H1 (cell line): Measurements from ENCODE around the gene SLC39A10. TPM values are rescaled to one million over a fixed set of nuclear protein-coding genes. Genes with fewer than 3 reads are reported as not detected.
"Not testable (repeated sequence)": the region's sequence is repeated elsewhere in the genome, so short reads cannot be mapped to it uniquely, and the experiment has no call there.

Experiments
- CTCF ChIA-PET: fragments of 300-600 bp; sonication (Branson Sonifier 250); formaldehyde crosslinking; loops from one replicate; lab custom pipeline; 2021; ENCODE audit not compliant: partially characterized antibody; lab: Charles Lee
- POLR2A ChIA-PET: fragments of 300-600 bp; sonication (Branson Sonifier 250); formaldehyde crosslinking; loops from one replicate; lab custom pipeline; 2021; ENCODE audit warnings: inconsistent platforms; ENCODE audit not compliant: partially characterized antibody; lab: Charles Lee
- DNase-seq, 2 experiments: peaks; one replicate each; pipeline versions ENCODE4 v3.0.0 to v3.0.0-alpha.2; 2010 to 2022; ENCODE audit warnings: low spot score in 2 of 2, low read depth in 1 of 2, mixed read lengths in 1 of 2
- FAIRE-seq: peaks from 2 replicates; lab custom pipeline; 2011; peaks lifted over from hg19 to GRCh38; lab: Jason Lieb, UNC
- H2AFZ ChIP-seq: 2 replicates; pipeline ENCODE4 v1.8.1; 2012; ENCODE audit warnings: low read length, inconsistent platforms
- H2AK5ac ChIP-seq: 2 replicates; pipeline ENCODE4 v1.6.1; 2013; ENCODE audit warnings: low read depth, low read length
- H2BK120ac ChIP-seq: replicated peaks from 2 replicates; pipeline ENCODE3; 2013; ENCODE audit warnings: low read depth, low read length, inconsistent platforms
- H2BK12ac ChIP-seq: 2 replicates; pipeline ENCODE4 v1.6.1; 2013; ENCODE audit warnings: low read depth, low read length
- H2BK15ac ChIP-seq: 2 replicates; pipeline ENCODE4 v1.6.1; 2013; ENCODE audit warnings: low read length
- H2BK20ac ChIP-seq: 2 replicates; pipeline ENCODE4 v1.6.1; 2013; ENCODE audit warnings: low read length
- H2BK5ac ChIP-seq: 2 replicates; pipeline ENCODE4 v1.6.1; 2013; ENCODE audit warnings: low read depth, low read length
- H3K14ac ChIP-seq: 2 replicates; pipeline ENCODE4 v1.6.1; 2013; ENCODE audit warnings: inconsistent platforms; ENCODE audit not compliant: insufficient read length
- H3K18ac ChIP-seq: 2 replicates; pipeline ENCODE4 v1.6.1; 2013; ENCODE audit warnings: low read length; ENCODE audit errors: extremely low read depth
- H3K23ac ChIP-seq: 2 replicates; pipeline ENCODE4 v1.6.1; 2013; ENCODE audit warnings: inconsistent platforms; ENCODE audit not compliant: insufficient read length
- H3K23me2 ChIP-seq: 2 replicates; pipeline ENCODE4 v1.6.1; 2013; ENCODE audit warnings: low read depth, low read length
- H3K27ac ChIP-seq: 2 replicates; pipeline ENCODE4 v1.6.1; 2011; ENCODE audit warnings: low read depth, low read length, inconsistent platforms
- H3K27me3 ChIP-seq, 4 experiments: replicated peaks in 1 of 4; 1 replicate in 1 of 4; 2 replicates in 3 of 4; pipeline versions ENCODE4 v1.6.1 to v1.8.1; 2011 to 2013; ENCODE audit warnings: low read length in 3 of 4, mild to moderate bottlenecking in 3 of 4, inconsistent platforms in 2 of 4, mixed read lengths in 2 of 4, moderate library complexity in 1 of 4; ENCODE audit not compliant: control insufficient read depth in 3 of 4, insufficient read depth in 3 of 4; ENCODE audit errors: extremely low read depth in 1 of 4
- H3K36me3 ChIP-seq, 4 experiments: 2 replicates each; pipeline versions ENCODE4 v1.6.1 to v1.8.1; 2011 to 2013; ENCODE audit warnings: mild to moderate bottlenecking in 4 of 4, low read length in 3 of 4, moderate library complexity in 2 of 4, control low read depth in 1 of 4, inconsistent platforms in 1 of 4; ENCODE audit not compliant: insufficient read depth in 4 of 4, control insufficient read depth in 2 of 4
- H3K4ac ChIP-seq: replicated peaks from 2 replicates; pipeline ENCODE3; 2013; ENCODE audit warnings: low read length, low read depth, mixed read lengths, inconsistent platforms; ENCODE audit not compliant: insufficient read length
- H3K4me1 ChIP-seq, 4 experiments: replicated peaks in 1 of 4; 1 replicate in 1 of 4; 2 replicates in 3 of 4; pipeline versions ENCODE4 v1.6.1 to v1.8.1; 2011 to 2013; ENCODE audit warnings: low read length in 3 of 4, inconsistent platforms in 2 of 4, mixed read lengths in 1 of 4; ENCODE audit not compliant: insufficient read depth in 4 of 4, control insufficient read depth in 3 of 4
- H3K4me2 ChIP-seq, 2 experiments: 2 replicates each; pipeline versions ENCODE4 v1.6.1 to v1.8.1; 2011 to 2013; ENCODE audit warnings: low read depth in 2 of 2, low read length in 2 of 2, control low read depth in 1 of 2, inconsistent platforms in 1 of 2, mild to moderate bottlenecking in 1 of 2; ENCODE audit not compliant: insufficient read depth in 1 of 2
- H3K4me3 ChIP-seq, 4 experiments: fragments of 200-600, 300-600 bp in 1 of 4; sonication (generic), shearing (Covaris generic), sonication (Bioruptor Twin) in 1 of 4; 2 replicates each; pipeline versions ENCODE4 v1.5.1 to v1.8.1; 2011 to 2016; ENCODE audit warnings: low read length in 4 of 4, low read depth in 3 of 4, control low read depth in 2 of 4, inconsistent platforms in 2 of 4, mild to moderate bottlenecking in 2 of 4, mixed read lengths in 1 of 4, moderate library complexity in 1 of 4; ENCODE audit not compliant: insufficient read depth in 2 of 4; ENCODE audit errors: extremely low read depth in 1 of 4
- H3K56ac ChIP-seq: replicated peaks from 2 replicates; pipeline ENCODE3; 2013; ENCODE audit warnings: low read depth, mild to moderate bottlenecking, mixed read lengths, low read length, inconsistent platforms; ENCODE audit not compliant: insufficient read length
- H3K79me1 ChIP-seq: 2 replicates; pipeline ENCODE4 v1.6.1; 2013; ENCODE audit warnings: low read depth, low read length, control low read depth
- H3K79me2 ChIP-seq, 2 experiments: 2 replicates each; pipeline versions ENCODE4 v1.6.1 to v1.8.1; 2012 to 2013; ENCODE audit warnings: low read length in 2 of 2, mild to moderate bottlenecking in 2 of 2, inconsistent platforms in 1 of 2; ENCODE audit not compliant: insufficient read depth in 2 of 2, control insufficient read depth in 1 of 2
- H3K9ac ChIP-seq, 4 experiments: replicated peaks in 1 of 4; 1 replicate in 1 of 4; 2 replicates in 3 of 4; pipeline versions ENCODE4 v1.6.1 to v1.8.1; 2011 to 2013; ENCODE audit warnings: low read depth in 3 of 4, low read length in 3 of 4, control low read depth in 2 of 4, mild to moderate bottlenecking in 2 of 4, moderate library complexity in 2 of 4, inconsistent platforms in 1 of 4; ENCODE audit errors: extremely low read depth in 1 of 4
- H3K9me3 ChIP-seq, 2 experiments: 2 replicates each; pipeline versions ENCODE4 v1.6.1 to v1.8.1; 2012 to 2013; ENCODE audit warnings: mild to moderate bottlenecking in 2 of 2, moderate library complexity in 2 of 2, control low read depth in 1 of 2, inconsistent platforms in 1 of 2, low read depth in 1 of 2, low read length in 1 of 2, mixed read lengths in 1 of 2; ENCODE audit not compliant: insufficient read depth in 2 of 2
- H4K20me1 ChIP-seq, 2 experiments: replicated peaks in 1 of 2; 2 replicates each; pipeline versions ENCODE3 to v1.8.1; 2011 to 2013; ENCODE audit warnings: inconsistent platforms in 2 of 2, low read length in 2 of 2, mild to moderate bottlenecking in 1 of 2; ENCODE audit not compliant: insufficient read depth in 2 of 2, control insufficient read depth in 1 of 2
- H4K5ac ChIP-seq: 2 replicates; pipeline ENCODE4 v1.6.1; 2013; ENCODE audit warnings: low read length, low read depth, mixed read lengths, inconsistent platforms; ENCODE audit not compliant: insufficient read length
- H4K8ac ChIP-seq: 2 replicates; pipeline ENCODE4 v1.8.0; 2013; ENCODE audit warnings: mild to moderate bottlenecking, moderate library complexity, low read length, inconsistent platforms; ENCODE audit not compliant: insufficient read depth; ENCODE audit errors: extremely low read depth
- H4K91ac ChIP-seq: replicated peaks from 2 replicates; pipeline ENCODE3; 2013; ENCODE audit warnings: low read length, mixed read lengths, inconsistent platforms; ENCODE audit not compliant: insufficient read length
- WGBS, 2 experiments: shearing (Covaris generic) in 1 of 2; methylation state at CpG; one replicate each; pipeline versions ENCODE4 v1.1.6 to v1.1.7; 2013 to 2015; ENCODE audit warnings: low lambda C conversion rate in 2 of 2, mixed read lengths in 2 of 2, inconsistent platforms in 1 of 2, low coverage in 1 of 2, missing lambda C conversion rate in 1 of 2; ENCODE audit not compliant: insufficient replicate concordance in 2 of 2, insufficient coverage in 1 of 2, insufficient read length in 1 of 2; ENCODE audit errors: extremely low coverage in 1 of 2, missing lambda C conversion rate in 1 of 2; 5-methylcytosine and 5-hydroxymethylcytosine counted together
- polyA plus RNA-seq, 7 experiments: library from polyadenylated mRNA; depleted of rRNA in 3 of 7; stranded (reverse) in 5 of 7; unstranded in 2 of 7; fragments of >200 nt in 5 of 7; fragments of 200-250 nt in 2 of 7; gene quantifications; 1 replicate in 5 of 7; 2 replicates in 1 of 7; 4 replicates in 1 of 7; pipeline versions ENCODE4 v1.2.1 to v1.2.3, GENCODE V29; 2011 to 2013; ENCODE audit warnings: missing spikeins in 2 of 7, mixed read lengths in 2 of 7
- total RNA-seq: library from RNA; stranded (reverse); fragmentation: NEBNext Ultra II Directional; extraction: Animal tissue kit (Norgen Biotek cat#: 25700); gene quantifications from 2 replicates; pipeline ENCODE4 v1.2.1, GENCODE V29; 2021

The SLC39A10 gene
- total and polyA plus RNA-seq, 2 of the 8 experiments (the other 6 are each of a cell fraction or from before 2014, with no cell fraction given), result 68.1 to 234 TPM

GRCh38 chr2:195665153-195665552 is 8.1 kb downstream of the SLC39A10 start:
- not testable (repeated sequence) for H3K4ac ChIP-seq, H4K8ac ChIP-seq, H3K4me2 ChIP-seq, H3K4me3 ChIP-seq, H4K91ac ChIP-seq, H2AFZ ChIP-seq, FAIRE-seq, H3K23me2 ChIP-seq, H3K9me3 ChIP-seq, DNase-seq, H2BK15ac ChIP-seq, H3K27me3 ChIP-seq, H3K56ac ChIP-seq, H2BK5ac ChIP-seq, H3K4me1 ChIP-seq, H3K18ac ChIP-seq, H3K27ac ChIP-seq, H2BK12ac ChIP-seq, H3K23ac ChIP-seq, H4K5ac ChIP-seq, H2BK20ac ChIP-seq, H3K36me3 ChIP-seq, H2BK120ac ChIP-seq, H3K79me1 ChIP-seq, H2AK5ac ChIP-seq, H3K14ac ChIP-seq, H3K9ac ChIP-seq
- H4K20me1 ChIP-seq, result peaks cover 5 to 11% of the 10 kb centered on the region in 2 experiments
- POLR2A ChIA-PET, result interaction anchor here (1.2 to 3.3 kb wide), 3 partner anchors 8 to 79 kb away, joined by 4 to 21 read pairs (median 4); partner anchors contain the start of gene SLC39A10
- CTCF ChIA-PET, result interaction anchor here (0.7 to 2.4 kb wide), 8 partner anchors 8 to 403 kb away, joined by 3 to 9 read pairs (median 6); partner anchors contain the start of gene DNAH7
- H3K79me2 ChIP-seq, result peaks cover 0 to 98% of the 10 kb centered on the region in 2 experiments; a peak in 3 of 4 replicates
- 100% methylated on average over 4 of the region's 4 CpGs; no CpG with 5 or more reads in 1 of the 2 experiments for WGBS, 2 experiments
